Mesendoderm (in vitro differentiated cells): ENCODE results near the gene TBX19. TPM values are rescaled to one million over a fixed set of nuclear protein-coding genes. Genes with fewer than 3 reads are reported as not detected.
"Not testable (repeated sequence)": the region's sequence is repeated elsewhere in the genome, so short reads cannot be mapped to it uniquely, and the experiment has no call there.

Source experiments
- DNase-seq: peaks from one replicate; pipeline ENCODE4 v3.0.0; 2013
- H2AK5ac ChIP-seq: 2 replicates; pipeline ENCODE4 v1.6.1; 2013; ENCODE audit warnings: low read length, inconsistent platforms
- H2BK120ac ChIP-seq: 2 replicates; pipeline ENCODE4 v1.6.1; 2013; ENCODE audit warnings: low read depth, mild to moderate bottlenecking, low read length, moderate library complexity, mixed read lengths
- H2BK15ac ChIP-seq: replicated peaks from 2 replicates; pipeline ENCODE4 v1.6.1; 2013; ENCODE audit warnings: low read depth, mild to moderate bottlenecking, moderate library complexity
- H2BK5ac ChIP-seq: 2 replicates; pipeline ENCODE4 v1.6.1; 2013; ENCODE audit warnings: low read length, inconsistent platforms
- H3K18ac ChIP-seq: 2 replicates; pipeline ENCODE4 v1.6.1; 2013; ENCODE audit warnings: mild to moderate bottlenecking, low read length, mixed read lengths
- H3K23ac ChIP-seq: one replicate; pipeline ENCODE4 v1.6.1; 2013; ENCODE audit warnings: low read length
- H3K27ac ChIP-seq: 2 replicates; pipeline ENCODE4 v1.5.1; 2013; ENCODE audit warnings: low read depth, mild to moderate bottlenecking, inconsistent platforms, low read length, moderate library complexity
- H3K27me3 ChIP-seq: 2 replicates; pipeline ENCODE4 v1.6.1; 2013; ENCODE audit warnings: low read length, control low read depth, mild to moderate bottlenecking, inconsistent platforms; ENCODE audit not compliant: insufficient read depth, poor library complexity
- H3K36me3 ChIP-seq: 2 replicates; pipeline ENCODE4 v1.6.1; 2013; ENCODE audit warnings: low read length, inconsistent platforms; ENCODE audit not compliant: control insufficient read depth, insufficient read depth
- H3K4ac ChIP-seq: one replicate; pipeline ENCODE4 v1.6.1; 2013; ENCODE audit warnings: low read depth, mild to moderate bottlenecking, low read length, moderate library complexity
- H3K4me1 ChIP-seq: 2 replicates; pipeline ENCODE4 v1.6.1; 2013; ENCODE audit warnings: low read depth, low read length, inconsistent platforms; ENCODE audit not compliant: control insufficient read depth
- H3K4me2 ChIP-seq: 2 replicates; pipeline ENCODE4 v1.6.1; 2013; ENCODE audit warnings: low read length
- H3K4me3 ChIP-seq: 2 replicates; pipeline ENCODE4 v1.5.1; 2013; ENCODE audit warnings: mild to moderate bottlenecking, low read length
- H3K56ac ChIP-seq: one replicate; pipeline ENCODE4 v1.6.1; 2013; ENCODE audit warnings: low read length
- H3K79me1 ChIP-seq: 2 replicates; pipeline ENCODE4 v1.6.1; 2013; ENCODE audit warnings: low read length, inconsistent platforms
- H3K79me2 ChIP-seq: 2 replicates; pipeline ENCODE4 v1.6.1; 2013; ENCODE audit warnings: mild to moderate bottlenecking, low read length; ENCODE audit not compliant: control insufficient read depth, insufficient read depth
- H3K9ac ChIP-seq: 2 replicates; pipeline ENCODE4 v1.6.1; 2013; ENCODE audit warnings: low read length, inconsistent platforms
- H4K5ac ChIP-seq: one replicate; pipeline ENCODE4 v1.6.1; 2013; ENCODE audit warnings: low read length
- H4K8ac ChIP-seq: one replicate; pipeline ENCODE4 v1.6.1; 2013; ENCODE audit warnings: low read depth, mild to moderate bottlenecking, control low read depth, low read length, moderate library complexity
- WGBS: extraction: QIAGEN DNeasy Blood & Tissue Kit; methylation state at CpG from one replicate; pipeline ENCODE4 v1.1.7; 2013; ENCODE audit warnings: low lambda C conversion rate, missing lambda C conversion rate; ENCODE audit not compliant: insufficient coverage; ENCODE audit errors: extremely low coverage; 5-methylcytosine and 5-hydroxymethylcytosine counted together
- small RNA-seq: library from polyadenylated mRNA; stranded (forward); fragments of <200 nt; extraction: miRNeasy Mini kit (QIAGEN cat#:217004); gene quantifications from one replicate; pipeline ENCODE3, GENCODE V24; 2013; ENCODE audit not compliant: insufficient read depth

TBX19 gene

DNA sequence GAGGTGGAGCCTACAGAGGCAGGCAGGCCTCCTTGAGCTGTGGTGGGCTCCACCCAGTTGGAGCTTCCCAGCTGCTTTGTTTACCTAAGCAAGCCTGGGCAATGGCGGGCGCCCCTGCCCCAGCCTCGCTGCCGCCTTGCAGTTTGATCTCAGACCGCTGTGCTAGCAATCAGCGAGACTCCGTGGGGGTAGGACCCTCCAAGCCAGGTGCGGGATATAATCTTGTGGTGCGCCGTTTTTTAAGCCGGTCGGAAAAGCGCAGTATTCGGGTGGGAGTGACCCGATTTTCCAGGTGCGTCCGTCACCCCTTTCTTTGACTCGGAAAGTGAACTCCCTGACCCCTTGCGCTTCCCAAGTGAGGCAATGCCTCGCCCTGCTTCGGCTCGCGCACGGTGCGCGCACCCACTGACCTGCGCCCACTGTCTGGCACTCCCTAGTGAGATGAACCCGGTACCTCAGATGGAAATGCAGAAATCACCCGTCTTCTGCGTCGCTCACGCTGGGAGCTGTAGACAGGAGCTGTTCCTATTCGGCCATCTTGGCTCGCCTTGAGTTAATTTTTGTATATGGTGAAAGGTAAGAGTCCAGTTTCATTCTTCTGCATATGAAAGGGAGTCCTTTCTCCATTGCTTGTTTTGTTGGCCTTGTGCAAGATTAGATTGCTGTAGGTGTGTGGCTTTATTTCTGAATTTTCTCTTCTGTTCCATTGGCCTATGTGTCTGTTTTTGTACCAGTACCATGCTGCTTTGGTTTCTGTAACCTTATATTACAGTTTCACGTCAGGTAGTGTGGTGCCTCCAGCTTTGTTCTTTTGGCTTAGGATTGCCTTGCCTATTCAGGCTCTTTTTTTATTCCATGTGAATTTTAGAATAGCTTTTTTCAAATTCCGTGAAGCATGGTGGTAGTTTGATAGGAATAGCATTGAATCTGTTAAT, 73.9 kb downstream of the TBX19 start:
- not testable (repeated sequence) for H2BK15ac ChIP-seq, H2BK120ac ChIP-seq, H2AK5ac ChIP-seq, H4K8ac ChIP-seq, H3K36me3 ChIP-seq, H3K56ac ChIP-seq, DNase-seq, H4K5ac ChIP-seq, H3K4me1 ChIP-seq, H3K4me2 ChIP-seq, H3K18ac ChIP-seq, H3K4ac ChIP-seq, H3K9ac ChIP-seq, H3K79me2 ChIP-seq, H3K4me3 ChIP-seq, H3K23ac ChIP-seq, H3K27ac ChIP-seq, H3K79me1 ChIP-seq, H2BK5ac ChIP-seq, H3K27me3 ChIP-seq
- WGBS = no CpG with 5 or more reads among the region's 36 CpGs

DNA sequence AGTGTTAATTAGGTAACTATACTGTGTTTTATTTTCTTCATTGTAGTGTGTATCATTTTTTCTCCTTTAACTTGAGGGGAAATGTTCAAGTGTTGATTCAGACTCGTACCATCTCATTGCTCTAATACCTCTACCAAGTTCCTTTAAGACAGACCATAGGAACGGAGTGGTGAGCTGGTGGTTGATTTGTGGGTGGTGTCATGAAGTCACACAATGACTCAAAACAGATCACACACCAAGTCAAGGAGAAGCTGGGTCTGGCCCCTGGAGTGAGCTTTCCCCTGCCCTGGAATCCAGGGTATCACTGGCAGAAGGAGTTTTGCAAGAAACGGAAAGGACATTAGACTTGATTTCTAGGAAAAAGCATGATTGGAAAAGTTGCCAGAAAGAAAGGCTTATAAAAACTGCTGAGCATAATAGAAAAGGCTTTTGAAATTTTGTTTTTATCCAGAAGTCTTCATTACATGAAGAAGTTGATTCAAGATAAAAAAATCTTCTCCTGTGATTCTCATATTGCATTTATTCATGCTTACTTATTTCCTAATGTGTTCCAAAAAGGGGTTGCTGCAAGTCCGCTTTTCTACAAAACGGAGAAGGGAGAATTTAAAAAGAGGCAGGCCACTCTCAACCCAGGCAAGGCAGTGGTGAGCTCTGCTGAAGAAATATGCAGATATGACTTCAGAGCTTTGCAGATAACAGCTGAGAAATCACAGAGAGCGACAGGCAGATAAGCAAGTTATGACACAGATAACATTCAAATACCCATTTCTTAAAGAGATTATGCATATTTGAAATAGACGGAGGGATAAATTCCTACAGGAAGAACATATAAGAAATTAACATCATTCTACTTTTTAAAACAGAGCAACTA, 79.7 kb downstream of the TBX19 start:
- Histone ChIP-seq H3K4me2 (no peak overlapping the region), H3K79me2 (no peaks in the 10 kb centered on the region), H3K4me1 (peaks cover 12% of the 10 kb centered on the region), H2AK5ac (no peak overlapping the region), H2BK5ac (no peak overlapping the region), H3K23ac (no peak overlapping the region), H3K79me1 (no peaks in the 10 kb centered on the region), H3K4me3 (no peak overlapping the region), H4K5ac (no peak overlapping the region), H3K36me3 (no peaks in the 10 kb centered on the region), H3K4ac (no peak overlapping the region), H3K9ac (no peak overlapping the region), H2BK15ac (no peak overlapping the region), H3K18ac (no peak overlapping the region), H2BK120ac (no peak overlapping the region), H3K27me3 (no peaks in the 10 kb centered on the region), H3K27ac (no peak overlapping the region), H4K8ac (no peak overlapping the region), H3K56ac (no peak overlapping the region)
- no CpG with 5 or more reads among the region's 7 CpGs for WGBS
- peak; percentile 74 for DNase-seq

DNA sequence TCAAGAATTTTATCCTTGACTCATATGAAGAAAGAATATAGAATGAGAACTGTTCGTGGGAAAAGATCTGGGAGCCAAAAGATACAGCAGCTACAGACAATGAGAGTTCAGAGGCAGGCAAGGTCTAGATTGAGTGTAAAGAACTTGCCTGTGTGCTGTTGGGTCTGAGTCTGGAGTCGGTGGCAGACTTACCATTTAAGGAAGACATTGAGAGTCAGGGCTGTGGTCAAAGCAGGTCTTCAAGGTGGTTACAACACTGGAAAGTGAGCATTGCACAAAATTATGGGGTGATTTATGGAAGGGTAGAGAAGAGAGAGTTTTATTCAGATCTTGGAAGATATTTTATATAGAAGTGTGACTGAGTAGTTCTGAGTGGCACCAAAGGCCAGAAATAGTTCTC, 80.6 kb downstream of the TBX19 start:
- Histone ChIP-seq H4K8ac (no peak overlapping the region), H4K5ac (no peak overlapping the region), H3K27ac (no peak overlapping the region), H3K4me2 (no peak overlapping the region), H2BK15ac (no peak overlapping the region), H2BK120ac (no peak overlapping the region), H2AK5ac (no peak overlapping the region), H3K4ac (no peak overlapping the region), H2BK5ac (no peak overlapping the region), H3K56ac (no peak overlapping the region), H3K4me1 (peaks cover 12% of the 10 kb centered on the region), H3K18ac (no peak overlapping the region), H3K79me1 (no peaks in the 10 kb centered on the region), H3K27me3 (no peaks in the 10 kb centered on the region), H3K9ac (no peak overlapping the region), H3K23ac (no peak overlapping the region), H3K4me3 (no peak overlapping the region), H3K79me2 (no peaks in the 10 kb centered on the region), H3K36me3 (no peaks in the 10 kb centered on the region)
- WGBS = no CpG with 5 or more reads among the region's 2 CpGs
- no peak for DNase-seq

DNA sequence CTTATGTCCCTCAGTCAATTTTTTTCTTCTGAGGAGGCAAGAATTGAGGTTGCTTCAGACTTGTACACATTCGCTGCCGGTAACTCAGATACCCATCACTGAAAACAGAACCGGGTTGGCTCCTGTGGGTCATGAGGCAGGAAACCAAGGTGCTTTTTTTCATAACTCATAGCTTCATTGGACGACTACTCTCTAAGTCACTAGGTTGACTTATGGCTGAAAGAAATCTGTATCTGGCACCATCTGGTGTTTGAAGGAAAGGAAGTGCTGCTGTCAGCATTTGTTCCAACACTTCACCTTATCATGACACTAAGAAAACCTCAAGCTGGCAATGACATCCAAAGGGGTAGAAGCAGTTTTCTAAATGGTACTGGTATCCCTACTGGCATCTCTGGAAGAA, 82.3 kb downstream of the TBX19 start:
- no peak overlapping the region for H2AK5ac ChIP-seq
- no peak overlapping the region for H2BK15ac ChIP-seq
- DNase-seq = no peak

More for the DNA sequence above, 82.3 kb downstream of the TBX19 start:
- Histone ChIP-seq H3K27me3 (no peaks in the 10 kb centered on the region), H3K9ac (no peak overlapping the region), H2BK120ac (no peak overlapping the region), H3K79me1 (no peaks in the 10 kb centered on the region), H3K18ac (no peak overlapping the region), H3K23ac (no peak overlapping the region), H3K56ac (no peak overlapping the region), H4K8ac (no peak overlapping the region), H3K4me3 (no peak overlapping the region), H3K4me1 (peaks cover 12% of the 10 kb centered on the region), H3K36me3 (no peaks in the 10 kb centered on the region), H2BK5ac (no peak overlapping the region), H3K4me2 (no peak overlapping the region), H3K27ac (no peak overlapping the region), H4K5ac (no peak overlapping the region), H3K79me2 (no peaks in the 10 kb centered on the region), H3K4ac (no peak overlapping the region)
- WGBS = no CpG with 5 or more reads among the region's 4 CpGs

Small RNA genes lying within 50 kb of the gene (small RNA-seq; reads per million reads assigned to genes)
- not detected for gene RNU6-1310P
